GM12864 (cell line): ENCODE measurements around the gene PPY.

ENCODE experiments used
- DNase-seq: peaks from one replicate; pipeline ENCODE4 v3.0.0-alpha.2; 2011; ENCODE audit warnings: low read depth
- H3K4me3 ChIP-seq: 2 replicates; pipeline ENCODE4 v1.5.1; 2011; ENCODE audit warnings: mild to moderate bottlenecking, low read depth, low read length, control low read depth
- CTCF ChIP-seq: IDR thresholded peaks from 2 replicates; pipeline ENCODE4 v1.5.1; 2011; ENCODE audit warnings: low read depth, mild to moderate bottlenecking, moderate library complexity, low read length, control low read depth, inconsistent platforms; ENCODE audit errors: missing control alignments

Gene PPY

GRCh38 chr17:43983196-43983514, 40.9 kb upstream of the PPY start:
- H3K4me3 ChIP-seq: no peak overlapping the region
- TF ChIP-seq CTCF: no peak
- no peak for DNase-seq

DNA sequence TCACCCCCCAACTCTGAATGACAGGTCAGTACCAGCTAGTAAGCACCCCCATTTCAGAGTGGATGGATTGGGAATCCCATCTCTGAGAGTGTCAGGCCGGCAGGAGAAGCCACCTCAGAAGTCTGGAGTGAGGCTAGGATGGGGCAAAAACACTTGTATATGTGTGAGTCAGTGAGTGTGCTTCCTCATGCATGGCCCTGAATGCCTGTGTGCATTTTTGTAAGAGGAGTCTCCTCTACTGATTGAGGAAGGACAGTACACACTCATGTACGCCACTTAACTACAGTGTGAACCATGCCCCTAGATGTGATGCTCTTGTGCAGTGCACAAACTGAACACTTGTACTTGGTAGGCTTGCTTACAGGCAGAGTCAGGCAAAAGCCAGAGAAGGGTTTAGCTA, 39.9 kb upstream of the PPY start:
- no peak overlapping the region for H3K4me3 ChIP-seq
- DNase-seq: no peak
- TF ChIP-seq CTCF: no peak

- DNase-seq: no peak
- no peak for TF ChIP-seq CTCF
- H3K4me3 ChIP-seq: no peak overlapping the region
Observed at GRCh38 chr17:43979671-43980070, 37.4 kb upstream of the PPY start.

- H3K4me3 ChIP-seq: no peak overlapping the region
- TF ChIP-seq CTCF: no peak
- DNase-seq: no peak
Observed at GRCh38 chr17:43979011-43979410, 36.7 kb upstream of the PPY start.

- H3K4me3 ChIP-seq: no peak overlapping the region
- DNase-seq: no peak
- TF ChIP-seq CTCF: no peak
Observed at GRCh38 chr17:43978078-43978477, 35.8 kb upstream of the PPY start.

DNA sequence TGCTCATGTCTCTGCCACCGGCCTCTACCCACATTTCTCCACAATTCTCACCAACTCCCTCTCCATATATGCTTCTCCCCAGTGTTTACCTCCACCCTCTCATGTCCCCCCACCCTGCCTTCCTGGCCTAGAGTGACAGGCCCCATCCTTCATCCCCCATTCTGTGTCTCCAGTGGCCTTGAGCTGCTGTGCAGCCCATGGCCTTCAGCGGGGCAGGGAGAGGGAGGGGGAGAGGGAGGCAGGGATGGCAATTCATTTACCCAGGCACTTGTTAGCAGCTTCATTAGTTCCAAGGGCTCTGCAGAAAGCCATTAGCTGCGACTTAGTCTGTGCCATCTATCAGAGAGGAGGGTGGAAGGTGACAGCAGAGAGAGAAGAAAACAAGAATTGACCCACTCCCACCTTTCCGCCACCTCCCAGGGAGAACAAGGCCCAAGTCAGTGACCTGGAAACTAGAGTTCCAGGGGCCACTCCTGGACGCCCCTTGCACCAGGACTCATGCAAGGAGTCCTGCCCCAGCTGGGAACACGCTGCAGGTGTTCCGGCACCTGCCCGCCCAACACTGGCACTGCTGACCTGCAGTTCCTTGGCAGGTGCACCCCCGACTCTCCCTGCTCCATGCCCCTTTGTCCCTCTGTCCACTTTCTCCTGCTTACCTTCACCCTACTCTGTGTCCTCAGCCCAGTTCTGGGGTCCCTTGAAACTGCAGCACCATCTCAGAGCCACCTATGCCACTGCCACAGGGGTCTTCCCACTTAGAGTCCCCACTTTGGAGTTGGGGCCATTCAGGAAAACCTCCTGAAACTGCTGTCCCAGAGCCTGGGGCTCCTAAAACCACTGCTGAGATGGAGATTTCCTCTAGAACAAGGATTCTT, 34.9 kb upstream of the PPY start:
- H3K4me3 ChIP-seq: no peak overlapping the region
- DNase-seq: no peak
- TF ChIP-seq CTCF: no peak

DNA sequence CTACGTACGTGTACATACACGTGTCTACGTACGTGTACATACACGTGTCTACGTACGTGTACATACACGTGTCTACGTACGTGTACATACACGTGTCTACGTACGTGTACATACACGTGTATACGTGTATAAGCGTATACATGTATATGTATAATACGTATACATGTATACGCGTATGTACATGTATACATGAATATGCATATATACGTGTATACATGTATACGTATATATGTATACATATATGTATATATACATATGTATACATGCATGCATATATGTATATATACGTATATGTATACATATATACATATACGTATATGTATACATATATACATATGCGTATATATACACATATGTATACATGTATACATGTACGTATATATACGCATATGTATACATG, 33.6 kb upstream of the PPY start:
- no peak overlapping the region for H3K4me3 ChIP-seq
- no peak for DNase-seq
- TF ChIP-seq CTCF: no peak
